ENCODE results near the gene NANOS1.

DNA sequence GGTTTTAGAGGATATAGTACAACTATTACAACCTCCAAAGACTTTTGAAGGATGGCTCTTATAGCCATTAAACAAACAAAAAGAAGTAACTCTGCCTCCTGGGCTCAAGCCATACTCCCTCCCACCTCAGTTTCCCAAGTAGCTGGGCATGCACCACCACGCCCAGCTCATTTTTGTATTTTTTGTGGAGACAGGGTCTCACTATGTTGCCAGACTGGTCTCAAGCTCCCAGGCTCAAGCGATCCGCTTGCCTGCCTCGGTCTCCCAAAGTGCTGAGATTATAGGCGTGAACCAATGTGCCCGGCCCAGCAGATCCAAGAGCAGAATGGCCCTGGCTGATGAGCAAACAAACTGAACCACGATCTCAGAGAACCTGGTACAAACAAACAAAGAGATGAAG lies 16.0 kb downstream of the NANOS1 start:
- TF ChIP-seq, protein P1, sequence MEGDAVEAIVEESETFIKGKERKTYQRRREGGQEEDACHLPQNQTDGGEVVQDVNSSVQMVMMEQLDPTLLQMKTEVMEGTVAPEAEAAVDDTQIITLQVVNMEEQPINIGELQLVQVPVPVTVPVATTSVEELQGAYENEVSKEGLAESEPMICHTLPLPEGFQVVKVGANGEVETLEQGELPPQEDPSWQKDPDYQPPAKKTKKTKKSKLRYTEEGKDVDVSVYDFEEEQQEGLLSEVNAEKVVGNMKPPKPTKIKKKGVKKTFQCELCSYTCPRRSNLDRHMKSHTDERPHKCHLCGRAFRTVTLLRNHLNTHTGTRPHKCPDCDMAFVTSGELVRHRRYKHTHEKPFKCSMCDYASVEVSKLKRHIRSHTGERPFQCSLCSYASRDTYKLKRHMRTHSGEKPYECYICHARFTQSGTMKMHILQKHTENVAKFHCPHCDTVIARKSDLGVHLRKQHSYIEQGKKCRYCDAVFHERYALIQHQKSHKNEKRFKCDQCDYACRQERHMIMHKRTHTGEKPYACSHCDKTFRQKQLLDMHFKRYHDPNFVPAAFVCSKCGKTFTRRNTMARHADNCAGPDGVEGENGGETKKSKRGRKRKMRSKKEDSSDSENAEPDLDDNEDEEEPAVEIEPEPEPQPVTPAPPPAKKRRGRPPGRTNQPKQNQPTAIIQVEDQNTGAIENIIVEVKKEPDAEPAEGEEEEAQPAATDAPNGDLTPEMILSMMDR (IDR thresholded peaks at IDR 0.05; ENCODE audit: borderline replicate concordance, extremely low read depth, low read length, poor library complexity, severe bottlenecking): no peak
- TF ChIP-seq EZH2 (IDR thresholded peaks at IDR 0.05; ENCODE audit: borderline replicate concordance, low read depth, low read length, severe bottlenecking): no peak

Measured in DND-41 (cell line).